Measurements from ENCODE around the gene MAGI2.

The MAGI2 gene

DNA sequence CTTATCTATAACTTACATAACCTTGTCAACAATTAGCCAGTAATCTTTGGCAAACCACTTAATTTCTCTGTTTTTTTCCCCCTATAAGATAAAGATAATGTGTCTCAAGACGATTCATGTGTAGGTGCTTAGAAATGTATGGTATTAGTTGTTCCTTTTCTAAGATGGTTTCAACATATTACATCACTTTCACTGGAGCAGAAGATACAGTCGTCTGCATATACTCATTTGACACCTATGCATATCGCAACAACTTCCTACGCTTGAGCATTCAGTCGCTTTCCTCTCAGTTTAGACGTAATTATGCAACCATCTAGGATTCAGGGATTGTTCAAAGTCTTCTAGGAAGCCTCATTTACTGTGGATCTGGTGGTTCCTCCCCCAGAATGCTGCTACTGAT lies 1258.2 kb downstream of the MAGI2 start:
- H3K4me3 ChIP-seq (ENCODE audit: low read length, poor library complexity, severe bottlenecking): no peak overlapping the region
- no peak overlapping the region for H3K4me2 ChIP-seq (ENCODE audit: low read depth, low read length, poor library complexity, severe bottlenecking)
- no peaks in the 10 kb centered on the region for H3K9me3 ChIP-seq (ENCODE audit: insufficient read depth, low read depth, low read length)
- no peaks in the 10 kb centered on the region for H3K4me1 ChIP-seq (ENCODE audit: insufficient read depth, low read length, poor library complexity, severe bottlenecking)
- TF ChIP-seq EZH2phosphoT487 (IDR thresholded peaks at IDR 0.05; ENCODE audit: borderline replicate concordance): no peak
- no peaks in the 10 kb centered on the region for H3K79me2 ChIP-seq (ENCODE audit: insufficient read depth, low read length)
- no peaks in the 10 kb centered on the region for H3F3A ChIP-seq (ENCODE audit: low read depth)
- H3K9ac ChIP-seq (ENCODE audit: low read depth, low read length, poor library complexity, severe bottlenecking): no peak overlapping the region
- no peak overlapping the region for H2AFZ ChIP-seq (ENCODE audit: low read length)
- no peaks in the 10 kb centered on the region for H3K36me3 ChIP-seq (ENCODE audit: insufficient read depth, low read length)
- no peaks in the 10 kb centered on the region for H3K9me2 ChIP-seq (replicated peaks; ENCODE audit: low read depth, low read length)
- H3K27me3 ChIP-seq (ENCODE audit: insufficient read depth, low read length, poor library complexity, severe bottlenecking): no peaks in the 10 kb centered on the region
- no peaks in the 10 kb centered on the region for H4K20me1 ChIP-seq (ENCODE audit: insufficient read depth, low read length, poor library complexity, severe bottlenecking)

DNA sequence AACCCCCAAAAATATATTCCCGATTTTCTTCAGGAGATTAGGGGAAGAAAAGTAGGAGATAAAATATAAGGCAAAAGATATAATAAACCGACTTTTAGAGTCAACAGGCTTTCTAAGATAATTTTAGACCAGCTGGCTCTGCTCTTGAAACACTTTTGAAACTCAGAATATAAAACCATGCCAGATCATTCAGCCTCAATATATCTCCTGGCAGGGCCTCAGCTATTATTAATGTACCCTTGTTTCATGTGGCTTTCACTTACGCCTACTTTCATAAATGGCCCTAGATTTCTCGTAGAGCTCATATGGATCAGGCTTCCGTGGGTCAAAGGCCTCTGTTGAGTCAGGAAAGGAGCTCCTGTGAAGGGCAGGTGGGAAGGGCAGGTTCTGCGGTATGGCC lies 1258.9 kb downstream of the MAGI2 start:
- Histone ChIP-seq H3K36me3 (ENCODE audit: insufficient read depth, low read length) (no peaks in the 10 kb centered on the region), H3K4me3 (ENCODE audit: low read length, poor library complexity, severe bottlenecking) (no peak overlapping the region), H3K4me1 (ENCODE audit: insufficient read depth, low read length, poor library complexity, severe bottlenecking) (no peaks in the 10 kb centered on the region), H2AFZ (ENCODE audit: low read length) (no peak overlapping the region), H3F3A (ENCODE audit: low read depth) (no peaks in the 10 kb centered on the region), H4K20me1 (ENCODE audit: insufficient read depth, low read length, poor library complexity, severe bottlenecking) (no peaks in the 10 kb centered on the region), H3K9me3 (ENCODE audit: insufficient read depth, low read depth, low read length) (no peaks in the 10 kb centered on the region), H3K9ac (ENCODE audit: low read depth, low read length, poor library complexity, severe bottlenecking) (no peak overlapping the region), H3K79me2 (ENCODE audit: insufficient read depth, low read length) (no peaks in the 10 kb centered on the region), H3K27me3 (ENCODE audit: insufficient read depth, low read length, poor library complexity, severe bottlenecking) (no peaks in the 10 kb centered on the region), H3K4me2 (ENCODE audit: low read depth, low read length, poor library complexity, severe bottlenecking) (no peak overlapping the region), H3K9me2 (replicated peaks; ENCODE audit: low read depth, low read length) (no peaks in the 10 kb centered on the region)
- TF ChIP-seq EZH2phosphoT487 (IDR thresholded peaks at IDR 0.05; ENCODE audit: borderline replicate concordance): no peak
- TF ChIP-seq, protein P1, sequence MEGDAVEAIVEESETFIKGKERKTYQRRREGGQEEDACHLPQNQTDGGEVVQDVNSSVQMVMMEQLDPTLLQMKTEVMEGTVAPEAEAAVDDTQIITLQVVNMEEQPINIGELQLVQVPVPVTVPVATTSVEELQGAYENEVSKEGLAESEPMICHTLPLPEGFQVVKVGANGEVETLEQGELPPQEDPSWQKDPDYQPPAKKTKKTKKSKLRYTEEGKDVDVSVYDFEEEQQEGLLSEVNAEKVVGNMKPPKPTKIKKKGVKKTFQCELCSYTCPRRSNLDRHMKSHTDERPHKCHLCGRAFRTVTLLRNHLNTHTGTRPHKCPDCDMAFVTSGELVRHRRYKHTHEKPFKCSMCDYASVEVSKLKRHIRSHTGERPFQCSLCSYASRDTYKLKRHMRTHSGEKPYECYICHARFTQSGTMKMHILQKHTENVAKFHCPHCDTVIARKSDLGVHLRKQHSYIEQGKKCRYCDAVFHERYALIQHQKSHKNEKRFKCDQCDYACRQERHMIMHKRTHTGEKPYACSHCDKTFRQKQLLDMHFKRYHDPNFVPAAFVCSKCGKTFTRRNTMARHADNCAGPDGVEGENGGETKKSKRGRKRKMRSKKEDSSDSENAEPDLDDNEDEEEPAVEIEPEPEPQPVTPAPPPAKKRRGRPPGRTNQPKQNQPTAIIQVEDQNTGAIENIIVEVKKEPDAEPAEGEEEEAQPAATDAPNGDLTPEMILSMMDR (conservative IDR thresholded peaks at IDR 0.05; ENCODE audit: low read length): no peak

DNA sequence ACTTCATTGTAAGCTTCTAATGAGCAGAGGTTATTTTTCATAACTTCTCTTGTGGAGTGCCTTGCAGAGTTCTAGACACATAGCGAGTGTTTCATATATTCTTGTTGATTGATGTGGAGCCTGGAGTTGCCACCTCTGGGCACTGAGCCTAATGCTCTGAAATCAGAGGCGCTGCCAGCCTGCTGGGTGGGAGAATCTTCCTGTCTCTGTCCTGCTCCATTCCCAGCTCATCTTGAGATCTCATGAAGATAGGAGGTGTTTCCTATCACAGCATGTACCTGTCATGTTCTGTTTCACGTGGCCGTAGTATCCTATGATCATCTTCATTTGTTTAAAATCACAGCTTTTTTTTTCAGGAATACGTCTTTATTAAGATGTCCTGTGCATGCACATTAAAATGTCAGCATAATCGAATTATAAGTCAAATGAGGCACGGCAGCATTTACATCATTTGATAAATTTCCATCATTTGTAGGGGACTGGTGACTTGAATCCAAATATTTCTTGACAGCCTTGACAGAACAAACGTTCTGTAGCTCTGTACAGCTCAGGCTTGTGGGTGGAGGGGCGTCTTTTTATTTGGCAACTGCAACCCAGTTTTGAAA lies 1261.9 kb downstream of the MAGI2 start:
- TF ChIP-seq, protein P1 (conservative IDR thresholded peaks at IDR 0.05; ENCODE audit: low read length): no peak
- TF ChIP-seq EZH2phosphoT487 (IDR thresholded peaks at IDR 0.05; ENCODE audit: borderline replicate concordance): no peak
- Histone ChIP-seq H3K9me3 (ENCODE audit: insufficient read depth, low read depth, low read length) (no peaks in the 10 kb centered on the region), H3K36me3 (ENCODE audit: insufficient read depth, low read length) (no peaks in the 10 kb centered on the region), H3K27me3 (ENCODE audit: insufficient read depth, low read length, poor library complexity, severe bottlenecking) (no peaks in the 10 kb centered on the region), H3F3A (ENCODE audit: low read depth) (no peaks in the 10 kb centered on the region), H3K79me2 (ENCODE audit: insufficient read depth, low read length) (no peaks in the 10 kb centered on the region), H3K4me2 (ENCODE audit: low read depth, low read length, poor library complexity, severe bottlenecking) (no peak overlapping the region), H4K20me1 (ENCODE audit: insufficient read depth, low read length, poor library complexity, severe bottlenecking) (no peaks in the 10 kb centered on the region), H3K9me2 (replicated peaks; ENCODE audit: low read depth, low read length) (no peaks in the 10 kb centered on the region), H3K4me3 (ENCODE audit: low read length, poor library complexity, severe bottlenecking) (no peak overlapping the region), H3K4me1 (ENCODE audit: insufficient read depth, low read length, poor library complexity, severe bottlenecking) (no peaks in the 10 kb centered on the region), H2AFZ (ENCODE audit: low read length) (no peak overlapping the region), H3K9ac (ENCODE audit: low read depth, low read length, poor library complexity, severe bottlenecking) (no peak overlapping the region)

DNA sequence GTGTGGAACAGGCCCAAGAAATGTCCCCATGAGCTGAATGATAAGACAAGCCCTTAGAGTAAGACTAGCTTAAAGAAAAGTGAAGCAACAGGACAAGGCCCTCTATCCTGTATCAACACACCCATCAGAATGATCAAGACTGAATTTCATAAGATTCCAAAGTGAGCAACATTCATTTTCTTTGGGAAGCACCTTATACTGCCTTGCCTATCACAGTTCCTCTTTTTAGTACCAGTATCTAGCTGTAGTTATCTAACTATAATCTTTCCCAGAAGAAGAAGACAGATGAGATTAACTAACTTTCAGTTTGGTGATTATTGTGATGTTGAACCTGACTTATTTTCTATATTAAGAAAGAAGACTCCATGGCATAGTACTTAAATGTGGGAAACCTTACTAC lies 1263.7 kb downstream of the MAGI2 start:
- no peak for TF ChIP-seq EZH2phosphoT487 (IDR thresholded peaks at IDR 0.05; ENCODE audit: borderline replicate concordance)
- TF ChIP-seq, protein P1 (conservative IDR thresholded peaks at IDR 0.05; ENCODE audit: low read length): no peak
- Histone ChIP-seq H3F3A (ENCODE audit: low read depth) (no peaks in the 10 kb centered on the region), H3K27me3 (ENCODE audit: insufficient read depth, low read length, poor library complexity, severe bottlenecking) (no peaks in the 10 kb centered on the region), H2AFZ (ENCODE audit: low read length) (no peak overlapping the region), H3K4me2 (ENCODE audit: low read depth, low read length, poor library complexity, severe bottlenecking) (no peak overlapping the region), H3K9me3 (ENCODE audit: insufficient read depth, low read depth, low read length) (no peaks in the 10 kb centered on the region), H3K9me2 (replicated peaks; ENCODE audit: low read depth, low read length) (0 out of 2 replicates have a peak, but pooled peaks cover 4% of the 10 kb centered on the region), H4K20me1 (ENCODE audit: insufficient read depth, low read length, poor library complexity, severe bottlenecking) (no peaks in the 10 kb centered on the region), H3K4me1 (ENCODE audit: insufficient read depth, low read length, poor library complexity, severe bottlenecking) (no peaks in the 10 kb centered on the region), H3K36me3 (ENCODE audit: insufficient read depth, low read length) (no peaks in the 10 kb centered on the region), H3K9ac (ENCODE audit: low read depth, low read length, poor library complexity, severe bottlenecking) (no peak overlapping the region), H3K79me2 (ENCODE audit: insufficient read depth, low read length) (no peaks in the 10 kb centered on the region), H3K4me3 (ENCODE audit: low read length, poor library complexity, severe bottlenecking) (no peak overlapping the region)

All from Loucy (cell line).